Cardiac muscle cell (in vitro differentiated cells and primary cell): ENCODE measurements around the gene ADAMTS20. TPM values are rescaled to one million over a fixed set of nuclear protein-coding genes. Genes with fewer than 3 reads are reported as not detected.

Source experiments
- DNase-seq, 2 donors: peaks; one replicate each; pipeline versions ENCODE4 v3.0.0 to v3.0.0-alpha.2; 2010 to 2017; ENCODE audit warnings: low read depth in 1 of 2, low spot score in 1 of 2
- H3K27ac ChIP-seq: fragments of 200-600 bp; sonication (generic); 2 replicates; pipeline ENCODE4 v1.5.1; 2016
- H3K27me3 ChIP-seq: fragments of 200-600 bp; sonication (generic); 2 replicates; pipeline ENCODE4 v1.6.0; 2016; ENCODE audit warnings: control low read depth
- H3K36me3 ChIP-seq: fragments of 200-600 bp; sonication (generic); 2 replicates; pipeline ENCODE4 v1.5.1; 2016; ENCODE audit warnings: control low read depth
- H3K4me1 ChIP-seq: fragments of 200-600 bp; sonication (generic); 2 replicates; pipeline ENCODE4 v1.8.1; 2017; ENCODE audit warnings: low read depth, mild to moderate bottlenecking, mixed run types
- H3K4me3 ChIP-seq: fragments of 200-600 bp; sonication (generic); 2 replicates; pipeline ENCODE4 v1.5.1; 2016; ENCODE audit warnings: mild to moderate bottlenecking
- H3K9me3 ChIP-seq: fragments of 200-600 bp; sonication (generic); 2 replicates; pipeline ENCODE4 v1.5.1; 2017; ENCODE audit warnings: low read depth, mild to moderate bottlenecking, control low read depth
- CTCF ChIP-seq: IDR thresholded peaks from 2 replicates; pipeline ENCODE4 v1.5.1; 2012; ENCODE audit warnings: low read depth, mild to moderate bottlenecking, low read length
- polyA plus RNA-seq: library from polyadenylated mRNA; unstranded; fragments of >200 nt; fragmentation: Nextera tagmentation; extraction: Ambion mirVana; gene quantifications from 2 replicates; pipeline ENCODE4 v1.2.1, GENCODE V29; 2016
- total RNA-seq: library from RNA; depleted of rRNA; stranded (reverse); fragments of >200 nt; gene quantifications from 2 replicates; pipeline ENCODE4 v1.2.3, GENCODE V29; 2016

Gene ADAMTS20
- total and polyA plus RNA-seq, 2 experiments from 2014 or later, result 0.13 to 0.33 TPM

- Histone ChIP-seq H3K27me3 (no peaks in the 10 kb centered on the region), H3K4me3 (no peak overlapping the region), H3K27ac (no peak overlapping the region), H3K9me3 (no peaks in the 10 kb centered on the region), H3K4me1 (no peaks in the 10 kb centered on the region), H3K36me3 (no peaks in the 10 kb centered on the region)
- DNase-seq, result peak; percentile 74 to 78
- TF ChIP-seq CTCF, result peak; percentile 84
Observed at GRCh38 chr12:43444940-43445564, 107.0 kb downstream of the ADAMTS20 start.

- Histone ChIP-seq H3K36me3 (no peaks in the 10 kb centered on the region), H3K27me3 (no peaks in the 10 kb centered on the region), H3K9me3 (no peaks in the 10 kb centered on the region), H3K4me3 (no peak overlapping the region), H3K4me1 (no peaks in the 10 kb centered on the region), H3K27ac (no peak overlapping the region)
- no peak for DNase-seq
- TF ChIP-seq CTCF, result no peak
Observed at GRCh38 chr12:43436597-43436996, 115.4 kb downstream of the ADAMTS20 start.

GRCh38 chr12:43434614-43435013, 117.4 kb downstream of the ADAMTS20 start:
- no peak overlapping the region for H3K27ac ChIP-seq
- no peak for DNase-seq
- H3K9me3 ChIP-seq, result no peaks in the 10 kb centered on the region
- H3K4me3 ChIP-seq, result no peak overlapping the region
- no peak for TF ChIP-seq CTCF
- H3K27me3 ChIP-seq, result no peaks in the 10 kb centered on the region
- no peaks in the 10 kb centered on the region for H3K4me1 ChIP-seq
- no peaks in the 10 kb centered on the region for H3K36me3 ChIP-seq

GRCh38 chr12:43428088-43428600, 123.9 kb downstream of the ADAMTS20 start:
- Histone ChIP-seq H3K36me3 (no peaks in the 10 kb centered on the region), H3K4me1 (no peaks in the 10 kb centered on the region), H3K27ac (no peak overlapping the region), H3K27me3 (no peaks in the 10 kb centered on the region), H3K9me3 (no peaks in the 10 kb centered on the region), H3K4me3 (no peak overlapping the region)
- no peak for DNase-seq
- TF ChIP-seq CTCF, result no peak

GRCh38 chr12:43425361-43425760, 126.6 kb downstream of the ADAMTS20 start:
- no peaks in the 10 kb centered on the region for H3K27me3 ChIP-seq
- no peaks in the 10 kb centered on the region for H3K4me1 ChIP-seq
- H3K36me3 ChIP-seq, result no peaks in the 10 kb centered on the region
- no peak overlapping the region for H3K27ac ChIP-seq
- no peaks in the 10 kb centered on the region for H3K9me3 ChIP-seq
- no peak overlapping the region for H3K4me3 ChIP-seq
- DNase-seq, result no peak
- no peak for TF ChIP-seq CTCF

- Histone ChIP-seq H3K9me3 (no peaks in the 10 kb centered on the region), H3K27ac (no peak overlapping the region), H3K4me1 (no peaks in the 10 kb centered on the region), H3K36me3 (no peaks in the 10 kb centered on the region), H3K4me3 (no peak overlapping the region), H3K27me3 (no peaks in the 10 kb centered on the region)
- DNase-seq, result no peak
- TF ChIP-seq CTCF, result no peak
Observed at GRCh38 chr12:43416981-43417380, 135.0 kb downstream of the ADAMTS20 start.
